Measurements from ENCODE around the gene INPP4A. TPM values are rescaled to one million over a fixed set of nuclear protein-coding genes. Genes with fewer than 3 reads are reported as not detected.
A peak's percentile ranks its signal among the peaks of the same experiment; 100 is the strongest.

The INPP4A gene
- total RNA-seq, 4 donors from 2014 or later, result 22.8 to 35.8 (median 25.4) TPM

DNA sequence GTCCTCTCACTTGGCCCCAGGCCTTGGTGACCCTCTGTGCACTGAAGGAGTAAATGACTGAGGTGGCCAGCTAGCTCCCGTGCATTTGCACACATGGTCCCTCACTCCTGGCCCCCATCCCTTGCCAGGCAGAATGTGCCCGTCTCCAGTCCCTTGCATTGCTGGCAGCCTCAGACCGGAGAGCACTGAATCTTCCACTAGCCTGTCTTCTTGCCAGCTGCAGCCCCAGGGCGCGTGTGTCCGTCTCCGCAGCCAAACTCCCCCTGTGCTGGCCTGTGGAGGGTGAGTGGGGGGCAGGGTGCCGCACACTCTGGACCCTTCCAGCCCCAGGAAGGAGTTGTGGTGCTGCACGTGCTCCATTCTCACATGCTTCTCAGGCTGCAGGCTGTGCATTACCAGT, 35.9 kb downstream of the INPP4A start:
- no peak for DNase-seq
- TF ChIP-seq POLR2AphosphoS5 (IDR thresholded peaks at IDR 0.05) (no peak), EP300 (IDR thresholded peaks at IDR 0.05; ENCODE audit: low read depth) (no peak), POLR2A (IDR thresholded peaks at IDR 0.05) (no peak)
- TF ChIP-seq, protein P1, sequence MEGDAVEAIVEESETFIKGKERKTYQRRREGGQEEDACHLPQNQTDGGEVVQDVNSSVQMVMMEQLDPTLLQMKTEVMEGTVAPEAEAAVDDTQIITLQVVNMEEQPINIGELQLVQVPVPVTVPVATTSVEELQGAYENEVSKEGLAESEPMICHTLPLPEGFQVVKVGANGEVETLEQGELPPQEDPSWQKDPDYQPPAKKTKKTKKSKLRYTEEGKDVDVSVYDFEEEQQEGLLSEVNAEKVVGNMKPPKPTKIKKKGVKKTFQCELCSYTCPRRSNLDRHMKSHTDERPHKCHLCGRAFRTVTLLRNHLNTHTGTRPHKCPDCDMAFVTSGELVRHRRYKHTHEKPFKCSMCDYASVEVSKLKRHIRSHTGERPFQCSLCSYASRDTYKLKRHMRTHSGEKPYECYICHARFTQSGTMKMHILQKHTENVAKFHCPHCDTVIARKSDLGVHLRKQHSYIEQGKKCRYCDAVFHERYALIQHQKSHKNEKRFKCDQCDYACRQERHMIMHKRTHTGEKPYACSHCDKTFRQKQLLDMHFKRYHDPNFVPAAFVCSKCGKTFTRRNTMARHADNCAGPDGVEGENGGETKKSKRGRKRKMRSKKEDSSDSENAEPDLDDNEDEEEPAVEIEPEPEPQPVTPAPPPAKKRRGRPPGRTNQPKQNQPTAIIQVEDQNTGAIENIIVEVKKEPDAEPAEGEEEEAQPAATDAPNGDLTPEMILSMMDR (IDR thresholded peaks at IDR 0.05), result no peak
- intact Hi-C loops (cut with DNase I; ENCODE audit: low total_unique reads) (no loop called here), in situ Hi-C loops (cut with MboI; ENCODE audit: low pct_ligation_motif_present in 1 of 4, low pct_unique_long_range_greater_than_20kb in 1 of 4, low sequenced_read_pairs in 3 of 4) (no loop called here)
- Histone ChIP-seq H3K36me3 (no peaks in the 10 kb centered on the region), H3K4me1 (peaks cover 34 to 80% (median 49%) of the 10 kb centered on the region in 4 donors), H3K27me3 (no peaks in the 10 kb centered on the region), H3K4me3 (no peak overlapping the region), H3K27ac (peak overlapping the region in 2 of 4 donors; percentile 37 to 59), H3K9me3 (no peaks in the 10 kb centered on the region)
- 88% methylated on average over 9 of the region's 9 CpGs; no CpG with 5 or more reads in 1 of the 2 donors for WGBS, 2 donors (ENCODE audit: low coverage in 1 of 2)

DNA sequence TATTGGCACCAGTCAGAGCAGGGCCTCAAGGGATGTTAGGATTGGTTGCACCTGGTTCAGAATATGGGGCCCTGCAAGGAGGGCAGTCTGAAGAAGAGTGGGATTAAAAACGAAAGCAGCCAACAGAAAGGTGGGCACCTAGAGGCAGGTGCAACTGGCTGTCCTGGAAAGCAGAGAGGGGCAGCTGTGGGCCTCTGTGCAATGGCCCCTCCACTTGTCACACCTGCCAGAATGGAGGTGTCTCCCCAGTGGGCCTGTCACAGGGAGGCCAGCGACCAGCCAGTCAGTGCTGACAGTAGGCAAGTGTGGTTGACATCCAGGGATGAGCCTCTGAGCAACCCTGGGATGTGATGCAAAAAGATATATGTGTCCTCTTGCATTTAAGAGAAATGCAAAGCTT, 37.7 kb downstream of the INPP4A start:
- H3K4me1 ChIP-seq, result peaks cover 21 to 77% (median 44%) of the 10 kb centered on the region in 4 donors
- no peaks in the 10 kb centered on the region for H3K36me3 ChIP-seq
- in situ Hi-C loops (cut with MboI; ENCODE audit: low pct_ligation_motif_present in 1 of 4, low pct_unique_long_range_greater_than_20kb in 1 of 4, low sequenced_read_pairs in 3 of 4), result no loop called here
- peak overlapping the region in 1 of 4 donors; percentile 48 for H3K27ac ChIP-seq
- WGBS, 2 donors (ENCODE audit: low coverage in 1 of 2), result 71% methylated on average over 2 of the region's 2 CpGs; no CpG with 5 or more reads in 1 of the 2 donors
- DNase-seq, result no peak
- TF ChIP-seq, protein P1 (IDR thresholded peaks at IDR 0.05), result no peak
- TF ChIP-seq POLR2AphosphoS5 (IDR thresholded peaks at IDR 0.05) (no peak), EP300 (IDR thresholded peaks at IDR 0.05; ENCODE audit: low read depth) (no peak), POLR2A (IDR thresholded peaks at IDR 0.05) (no peak)
- intact Hi-C loops (cut with DNase I; ENCODE audit: low total_unique reads), result no loop called here
- no peak overlapping the region for H3K4me3 ChIP-seq
- H3K9me3 ChIP-seq, result no peaks in the 10 kb centered on the region
- H3K27me3 ChIP-seq, result no peaks in the 10 kb centered on the region

DNA sequence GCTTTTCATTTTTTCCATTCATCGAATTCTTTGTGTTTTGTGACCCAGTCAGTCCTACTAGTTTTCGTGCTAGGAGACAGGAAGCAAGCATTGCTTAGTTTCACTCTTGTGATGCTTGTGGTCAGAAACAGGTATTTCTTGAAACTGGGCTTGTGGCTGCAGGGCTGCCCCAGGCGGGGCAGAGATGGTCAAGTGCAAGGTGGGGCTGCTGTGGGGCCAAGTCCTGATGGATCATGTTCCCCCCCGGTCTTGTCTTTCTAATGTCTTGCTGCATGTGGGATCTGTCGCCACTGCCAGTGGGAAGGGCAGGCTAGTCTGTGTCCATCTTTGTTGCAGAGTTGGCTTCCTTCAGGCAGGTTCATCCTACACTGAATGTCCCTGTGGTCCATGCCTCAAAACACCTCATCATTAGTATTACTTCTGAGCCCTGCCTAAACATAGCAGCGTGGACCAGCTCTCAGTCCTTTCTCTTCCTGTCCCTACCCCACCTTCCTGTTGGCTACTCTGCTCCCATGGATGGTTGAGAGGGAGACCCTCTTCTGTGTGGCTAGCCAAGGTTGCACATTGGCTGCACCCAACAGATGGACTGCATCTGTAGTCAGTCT, 38.7 kb downstream of the INPP4A start:
- intact Hi-C loops (cut with DNase I; ENCODE audit: low total_unique reads), result no loop called here
- H3K27me3 ChIP-seq, result no peaks in the 10 kb centered on the region
- TF ChIP-seq POLR2AphosphoS5 (IDR thresholded peaks at IDR 0.05) (no peak), POLR2A (IDR thresholded peaks at IDR 0.05) (no peak), EP300 (IDR thresholded peaks at IDR 0.05; ENCODE audit: low read depth) (no peak)
- TF ChIP-seq, protein P1 (IDR thresholded peaks at IDR 0.05), result no peak
- H3K36me3 ChIP-seq, result no peaks in the 10 kb centered on the region
- H3K4me1 ChIP-seq, result peaks cover 28 to 77% (median 42%) of the 10 kb centered on the region in 4 donors
- H3K9me3 ChIP-seq, result no peaks in the 10 kb centered on the region
- no peak overlapping the region for H3K4me3 ChIP-seq
- H3K27ac ChIP-seq, result peak overlapping the region in 2 of 4 donors; percentile 24 to 48
- in situ Hi-C loops (cut with MboI; ENCODE audit: low pct_ligation_motif_present in 1 of 4, low pct_unique_long_range_greater_than_20kb in 1 of 4, low sequenced_read_pairs in 3 of 4), result no loop called here
- WGBS, 2 donors (ENCODE audit: low coverage in 1 of 2), result 77 to 82% methylated on average over 3 to 6 of the region's 6 CpGs
- DNase-seq, result no peak

DNA sequence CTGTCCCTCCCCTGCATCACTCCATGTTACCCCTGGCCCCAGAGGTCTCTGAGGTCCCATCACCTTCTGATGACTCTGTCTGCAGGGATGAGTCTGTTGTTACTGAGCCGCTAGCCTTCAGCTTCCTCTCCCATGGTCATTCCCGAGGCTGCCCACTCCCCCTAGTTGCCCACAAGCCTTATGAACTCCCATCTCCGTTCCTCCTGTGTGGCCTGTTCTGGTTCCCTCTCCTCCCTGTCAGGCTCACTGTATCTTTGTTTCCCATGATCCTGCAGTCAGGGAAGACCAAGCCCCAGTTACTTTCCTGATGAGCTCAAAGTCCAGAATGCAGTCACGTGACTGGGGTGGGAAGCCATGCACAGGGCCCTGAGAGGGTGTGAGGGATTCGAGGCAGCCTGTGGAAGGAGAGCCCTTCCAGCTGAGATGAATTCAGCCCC, 39.5 kb downstream of the INPP4A start:
- peak; percentile 51 for DNase-seq
- 53 to 100% methylated on average over 1 to 5 of the region's 5 CpGs for WGBS, 2 donors (ENCODE audit: low coverage in 1 of 2)
- no peak overlapping the region for H3K4me3 ChIP-seq
- in situ Hi-C loops (cut with MboI; ENCODE audit: low pct_ligation_motif_present in 1 of 4, low pct_unique_long_range_greater_than_20kb in 1 of 4, low sequenced_read_pairs in 3 of 4), result no loop called here
- no peak for TF ChIP-seq POLR2AphosphoS5 (IDR thresholded peaks at IDR 0.05)
- no peak for TF ChIP-seq POLR2A (IDR thresholded peaks at IDR 0.05)
- no peak for TF ChIP-seq EP300 (IDR thresholded peaks at IDR 0.05; ENCODE audit: low read depth)
- TF ChIP-seq, protein P1 (IDR thresholded peaks at IDR 0.05), result no peak
- peaks cover 29 to 75% (median 38%) of the 10 kb centered on the region in 4 donors for H3K4me1 ChIP-seq
- no peaks in the 10 kb centered on the region for H3K36me3 ChIP-seq
- H3K27me3 ChIP-seq, result no peaks in the 10 kb centered on the region
- intact Hi-C loops (cut with DNase I; ENCODE audit: low total_unique reads), result no loop called here
- peak overlapping the region in 2 of 4 donors; percentile 24 to 27 for H3K27ac ChIP-seq
- H3K9me3 ChIP-seq, result no peaks in the 10 kb centered on the region
